HG03060 (cell line): Measurements from ENCODE around the gene ERP44.
"Not testable (repeated sequence)": the region's sequence is repeated elsewhere in the genome, so short reads cannot be mapped to it uniquely, and the experiment has no call there.

Experiments used
- ATAC-seq: cut with Tn5 transposase; IDR thresholded peaks from one replicate; pipeline ENCODE4 v1.9.1; 2021; ENCODE audit warnings: low read depth, moderate number of reproducible peaks; ENCODE audit not compliant: unreplicated experiment

Gene ERP44

DNA sequence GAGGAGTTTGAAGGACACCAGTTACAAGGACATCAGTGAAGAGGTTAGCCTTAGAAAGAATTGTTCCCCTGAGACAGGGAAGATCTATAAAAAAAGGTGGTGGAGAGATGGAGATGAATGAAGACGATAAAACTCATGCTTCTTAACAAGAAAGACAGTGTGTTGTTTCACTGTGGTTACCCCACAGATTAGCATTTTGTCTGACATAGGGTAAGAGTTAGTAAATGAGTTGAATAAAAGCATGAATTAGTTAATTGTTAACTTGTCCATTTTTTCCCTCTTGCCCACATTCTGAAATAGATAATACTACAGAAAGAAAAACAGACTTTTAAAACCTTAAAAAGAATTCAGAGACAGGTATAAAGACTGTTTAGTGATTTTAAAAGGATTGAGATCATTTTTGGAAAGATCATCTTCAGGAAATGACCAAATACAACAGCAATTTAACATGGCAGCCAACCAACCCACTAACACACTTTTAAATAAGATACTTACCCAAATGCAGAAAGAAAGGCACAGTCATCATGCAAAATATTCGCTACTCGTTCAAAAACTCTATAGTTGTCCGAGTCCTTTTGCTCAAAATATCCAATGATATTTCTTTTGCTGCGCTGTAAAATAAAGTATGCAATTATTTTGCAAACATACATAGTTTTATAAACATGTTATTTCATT is 78.5 kb downstream of the ERP44 start:
- ATAC-seq = no peak

DNA sequence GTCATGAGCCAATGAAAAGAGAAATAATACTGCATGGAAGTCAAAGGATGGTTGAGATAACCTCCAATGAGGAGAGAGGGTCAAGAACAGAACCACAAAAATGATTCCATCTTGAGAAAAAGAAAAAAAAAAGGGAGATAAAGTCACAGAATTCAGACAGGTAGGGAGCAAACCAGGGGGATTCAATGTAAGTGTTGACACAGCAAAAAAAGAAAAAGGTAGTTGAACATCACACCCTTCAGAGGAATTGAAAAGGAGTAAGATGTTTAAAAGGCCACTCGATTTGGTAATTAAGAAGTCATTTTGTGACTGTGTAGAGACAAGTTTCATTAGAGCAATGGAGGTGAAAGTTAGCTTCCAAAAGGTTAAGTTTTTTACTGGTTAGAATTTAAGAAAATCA is 79.3 kb downstream of the ERP44 start:
- no peak for ATAC-seq

DNA sequence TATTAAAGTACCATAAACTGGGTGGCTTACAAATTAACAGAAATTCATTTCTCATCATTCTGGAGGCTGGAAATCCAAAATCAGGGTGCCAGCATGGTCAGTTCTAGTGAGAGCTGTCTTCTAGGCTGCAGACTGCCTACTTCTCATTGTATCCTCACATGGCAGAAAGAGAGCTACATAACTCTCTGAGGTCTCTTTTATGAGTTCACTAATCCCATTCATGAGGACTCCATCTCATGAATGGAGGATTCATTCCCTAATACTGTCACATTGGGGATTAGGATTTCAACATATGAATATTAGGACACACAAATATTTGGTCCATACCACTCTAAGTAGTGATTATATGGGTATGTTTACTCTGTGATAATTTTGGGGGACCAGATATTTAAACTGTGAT is 84.0 kb downstream of the ERP44 start:
- no peak for ATAC-seq

DNA sequence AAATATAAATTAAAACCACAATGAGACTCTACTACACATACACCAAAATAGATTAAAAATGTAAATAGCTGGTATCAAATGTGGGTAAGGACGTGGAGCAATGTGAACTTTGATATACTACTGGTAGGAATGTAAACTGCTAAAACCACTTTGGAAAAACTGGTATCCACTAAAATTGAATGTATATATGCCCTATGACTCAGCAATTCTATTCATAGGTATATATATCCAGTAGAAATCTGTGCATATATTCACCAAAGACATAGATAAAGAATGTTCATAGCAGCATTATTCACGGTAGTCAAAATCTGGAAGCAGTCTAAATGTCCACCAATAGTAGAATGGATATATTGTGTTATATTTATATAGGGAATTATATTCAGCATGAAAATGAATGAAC is 85.2 kb downstream of the ERP44 start:
- ATAC-seq = no peak

DNA sequence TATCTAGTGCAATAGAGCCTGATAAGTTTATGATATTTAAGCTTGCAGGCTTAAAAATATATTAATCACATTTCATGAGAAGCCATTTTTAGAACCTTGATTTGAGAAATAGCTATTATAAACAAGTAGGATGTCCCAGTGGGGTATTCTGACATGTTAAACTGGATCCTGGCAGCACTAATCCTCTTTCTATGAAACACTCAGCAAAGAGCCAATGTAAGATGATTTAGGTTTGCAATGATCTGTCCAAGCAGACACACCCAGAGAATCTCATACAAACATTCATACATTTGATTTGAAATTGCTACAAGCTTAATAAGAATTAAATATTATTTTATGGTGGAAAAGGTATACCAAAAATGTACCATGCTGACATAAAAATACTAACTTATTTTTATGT is 86.5 kb downstream of the ERP44 start:
- ATAC-seq = no peak

DNA sequence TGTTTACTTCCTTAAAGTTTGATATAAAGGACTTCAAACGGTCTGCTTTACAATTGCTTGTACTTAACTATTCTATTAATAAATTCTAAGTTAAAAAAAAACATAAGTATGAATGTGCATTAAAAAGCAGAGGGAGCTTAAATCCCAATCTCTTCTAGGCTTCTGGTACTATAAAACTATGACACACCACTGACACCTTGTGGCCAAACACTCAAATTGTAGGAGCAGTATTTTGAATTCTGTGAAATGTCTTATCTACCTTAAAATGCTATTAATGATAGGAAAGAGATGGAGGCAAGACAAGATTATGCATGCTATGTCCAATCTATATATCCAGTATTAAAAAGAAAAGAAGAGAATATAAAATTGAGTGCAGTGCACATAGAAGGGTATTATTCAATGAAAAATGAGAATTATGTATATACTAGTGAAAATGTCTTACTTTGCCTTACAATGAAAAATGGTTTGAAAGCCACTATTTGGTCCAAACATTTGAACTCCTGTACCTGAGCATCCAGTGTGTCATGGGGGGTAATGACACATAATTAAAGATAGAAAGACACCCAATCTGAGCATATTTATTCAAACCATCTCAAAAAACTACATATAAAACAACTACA is 87.6 kb downstream of the ERP44 start:
- ATAC-seq = no peak

DNA sequence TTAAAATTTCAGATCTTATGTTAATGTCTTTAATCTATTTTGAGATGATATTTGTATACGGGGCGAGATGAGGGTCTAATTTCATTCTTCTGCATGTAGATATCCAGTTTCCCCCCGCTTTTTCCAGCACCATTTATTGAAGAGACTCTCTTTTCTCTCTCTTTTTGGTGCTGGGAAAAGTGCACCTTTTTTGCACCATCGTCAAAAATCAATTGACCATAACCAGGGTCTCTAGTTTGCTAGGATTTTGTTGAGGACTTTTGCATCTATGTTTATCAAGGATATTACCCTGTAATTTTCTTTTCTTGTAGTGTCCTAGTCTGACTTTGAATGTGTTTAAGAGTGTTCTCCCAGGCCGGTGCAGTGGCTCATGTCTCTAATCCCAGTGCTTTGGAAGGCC is 99.0 kb downstream of the ERP44 start:
- ATAC-seq = no peak

DNA sequence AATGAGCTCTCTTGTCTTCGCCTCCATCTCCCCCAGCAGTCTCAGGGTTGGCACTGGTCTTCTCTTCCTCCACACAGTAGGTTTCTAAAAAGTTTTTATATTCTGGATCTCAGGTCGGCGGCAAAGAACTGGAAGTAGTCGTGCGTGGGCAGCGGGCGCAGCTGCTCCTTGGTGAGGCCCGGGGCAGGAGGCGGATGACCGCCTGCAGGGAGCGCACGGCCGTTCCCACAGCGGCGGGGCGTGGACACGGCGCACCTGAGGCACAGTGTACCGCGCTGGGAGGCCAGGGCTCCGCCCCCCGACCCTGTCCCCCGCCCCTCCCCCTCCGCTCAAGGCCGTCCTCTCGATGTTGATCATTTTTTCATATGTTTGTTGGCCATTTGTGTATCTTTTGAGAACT is 99.9 kb downstream of the ERP44 start:
- ATAC-seq = no peak

DNA sequence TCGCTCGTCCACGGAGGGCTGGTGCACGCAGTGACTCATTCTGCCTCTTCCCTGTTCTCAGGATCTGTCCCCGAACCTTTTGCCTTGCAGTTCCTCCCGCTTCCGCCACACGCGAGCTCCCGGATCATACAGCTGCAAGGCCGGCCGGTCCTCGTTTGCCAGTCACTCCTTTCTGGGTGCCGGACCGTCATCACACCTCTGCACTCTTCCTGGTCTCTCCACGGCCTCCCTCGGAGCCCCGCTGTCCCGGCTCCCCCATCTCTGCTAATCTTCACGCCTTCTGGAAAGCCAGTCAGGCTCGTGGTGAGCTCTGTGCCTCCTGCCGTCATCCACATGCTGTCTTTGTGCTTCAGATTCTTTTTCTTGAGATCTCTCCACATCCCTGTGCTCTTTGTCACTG is 100.5 kb downstream of the ERP44 start:
- no peak for ATAC-seq

DNA sequence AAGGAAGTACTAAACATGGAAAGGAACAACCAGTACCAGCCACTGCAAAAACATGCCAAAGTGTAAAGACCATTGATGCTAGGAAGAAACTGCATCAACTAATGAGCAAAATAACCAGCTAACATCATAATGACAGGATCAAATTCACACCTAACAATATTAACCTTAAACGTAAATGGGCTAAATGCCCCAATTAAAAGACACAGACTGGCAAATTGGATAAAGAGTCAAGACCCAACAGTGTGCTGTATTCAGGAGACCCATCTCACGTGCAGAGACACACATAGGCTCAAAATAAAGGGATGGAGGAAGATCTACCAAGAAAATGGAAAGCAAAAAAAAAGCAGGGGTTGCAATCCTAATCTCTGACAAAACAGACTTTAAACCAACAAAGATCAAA is 108.3 kb downstream of the ERP44 start:
- ATAC-seq = not testable (repeated sequence)

DNA sequence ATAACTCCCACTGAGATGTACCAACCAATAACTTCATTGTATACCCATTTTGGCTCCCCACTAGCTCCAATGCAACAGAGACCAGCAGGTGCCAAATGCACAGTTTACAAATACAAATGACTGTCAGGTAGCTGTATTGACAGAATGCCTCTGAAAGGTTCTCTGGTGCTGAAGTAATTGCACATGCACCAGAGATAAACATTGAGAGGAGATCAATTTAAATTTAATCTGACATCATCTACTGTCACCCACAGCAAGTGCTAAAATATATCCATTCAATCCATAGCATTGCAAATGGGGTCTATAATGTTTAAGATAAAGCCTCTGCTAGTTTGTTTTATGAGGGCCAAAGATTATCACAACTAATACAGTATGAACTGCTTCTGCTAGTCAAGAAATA is 112.2 kb downstream of the ERP44 start:
- no peak for ATAC-seq

DNA sequence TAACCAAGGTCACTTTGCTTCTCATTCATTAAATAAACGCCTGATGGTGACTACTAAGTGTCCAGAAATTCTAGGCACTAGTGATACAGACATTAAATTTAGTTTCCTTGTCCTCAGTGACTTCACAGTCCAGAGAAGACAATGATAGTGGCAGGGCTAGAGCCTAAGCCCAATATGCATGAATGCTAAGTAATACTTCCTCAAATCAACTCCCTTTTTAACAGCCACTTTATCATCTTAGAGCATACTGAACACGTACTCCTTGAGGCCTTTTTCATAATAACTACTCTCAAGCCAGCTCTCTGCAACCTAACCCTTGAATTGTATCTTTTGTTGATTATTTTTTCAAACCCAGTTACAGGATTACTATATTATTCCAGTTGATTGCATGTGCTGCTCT is 118.2 kb downstream of the ERP44 start:
- ATAC-seq = no peak

DNA sequence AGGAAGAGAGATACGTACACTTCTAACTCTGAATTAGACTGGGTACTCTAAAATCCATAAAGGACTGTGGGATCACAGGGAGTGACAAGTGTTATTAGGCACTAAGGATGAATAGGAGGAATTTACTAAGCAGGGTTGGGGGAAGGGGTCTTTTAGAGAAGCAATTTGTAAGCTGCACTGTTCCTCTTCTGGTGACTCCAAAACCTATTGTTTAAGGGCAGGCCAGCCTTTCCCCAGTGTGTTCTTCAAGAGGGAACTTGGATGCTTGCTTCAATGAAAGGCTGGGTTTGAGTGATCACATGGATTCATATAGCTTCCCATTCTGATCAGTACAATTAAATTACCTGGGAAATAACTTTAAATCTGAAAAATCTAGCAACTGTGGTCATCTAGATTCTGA is 120.6 kb downstream of the ERP44 start:
- no peak for ATAC-seq

DNA sequence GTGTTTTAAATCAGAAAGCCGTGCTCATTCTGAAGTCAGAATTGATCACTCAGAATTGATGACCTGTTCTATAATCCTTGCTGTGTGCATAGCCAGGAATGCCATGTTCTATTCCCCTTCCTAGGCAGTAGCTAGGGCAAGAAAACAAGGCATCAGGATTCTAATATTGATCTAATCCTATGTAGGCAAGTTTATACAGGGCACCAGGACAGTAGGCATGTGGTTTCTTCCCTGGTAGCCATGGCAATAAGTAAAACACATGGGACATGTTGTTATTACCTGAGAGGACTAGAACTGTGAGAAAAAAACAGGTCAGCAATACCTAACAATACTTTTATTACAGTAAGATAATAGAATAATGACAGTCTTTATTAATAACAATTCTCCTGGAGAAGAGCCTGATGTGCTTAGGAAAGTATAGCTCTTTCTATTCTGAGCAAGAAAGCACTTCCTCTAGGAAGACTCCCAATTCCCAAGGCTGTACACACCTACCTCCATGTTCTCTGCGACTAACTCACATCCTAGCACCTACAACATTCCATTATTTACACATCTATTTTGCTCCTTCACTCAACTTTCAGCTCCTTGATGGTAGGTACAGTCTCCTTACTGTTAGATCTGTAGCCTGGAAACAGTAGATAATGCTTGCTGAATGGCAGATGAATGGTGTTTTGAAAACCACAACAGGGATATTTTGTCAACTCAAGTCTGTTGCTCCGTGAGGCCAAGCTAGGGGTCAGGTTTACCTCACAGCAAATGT is 121.6 kb downstream of the ERP44 start:
- no peak for ATAC-seq

DNA sequence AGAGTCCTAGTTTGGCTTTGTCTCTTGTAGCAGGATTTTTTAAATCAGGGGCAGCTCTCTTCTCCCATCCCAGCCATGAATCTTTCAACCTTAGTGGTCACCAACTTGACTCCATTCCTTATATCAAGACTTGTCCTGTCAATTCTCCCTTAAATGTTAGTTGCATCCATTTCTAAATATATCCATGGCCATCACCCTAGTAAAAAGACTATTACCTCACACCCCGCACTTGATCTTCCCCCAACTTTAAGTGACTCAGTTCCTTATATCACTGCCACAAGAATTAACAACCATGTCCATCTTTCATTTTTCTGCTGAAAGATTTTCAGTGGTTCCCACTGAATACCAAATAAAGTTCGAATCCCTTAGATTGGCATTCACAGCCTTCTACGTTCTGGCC is 125.3 kb downstream of the ERP44 start:
- ATAC-seq = no peak

DNA sequence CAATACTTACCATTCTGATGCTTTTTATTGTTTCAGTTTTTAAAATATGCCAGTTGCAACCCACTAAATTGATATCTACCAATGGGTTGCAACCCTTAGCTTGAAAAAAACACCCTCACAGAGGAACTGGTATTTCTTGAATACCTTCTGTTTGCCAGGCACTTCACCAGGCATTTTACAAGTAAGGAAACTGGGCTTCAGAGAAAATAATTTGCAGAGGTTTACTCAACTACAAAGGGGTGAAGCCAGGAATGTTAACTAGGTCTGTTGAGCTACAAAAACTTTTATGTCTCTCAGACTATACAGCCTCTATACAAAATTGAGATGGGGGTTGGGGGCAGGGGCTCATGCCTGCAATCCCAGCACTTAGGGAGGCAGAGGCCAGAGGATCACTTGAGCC is 127.4 kb downstream of the ERP44 start:
- ATAC-seq = no peak

DNA sequence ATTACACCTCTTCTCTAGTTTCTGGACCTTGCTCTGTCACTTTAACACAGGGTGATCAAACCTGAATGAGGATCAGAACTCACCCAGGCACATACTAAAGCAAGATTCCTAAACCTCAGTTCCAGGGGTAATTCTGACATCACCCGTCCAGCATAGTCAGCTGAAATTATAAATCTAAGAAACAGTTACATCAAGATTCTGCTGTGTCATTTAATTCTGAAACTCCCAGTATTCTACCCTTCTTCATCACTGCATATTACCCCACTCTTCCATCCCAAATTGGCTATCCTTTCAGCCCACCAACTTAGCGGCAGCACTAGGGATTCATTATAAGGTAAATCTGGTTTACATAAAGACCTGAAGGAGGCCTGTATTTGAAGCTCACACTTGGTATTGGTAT is 128.3 kb downstream of the ERP44 start:
- no peak for ATAC-seq

DNA sequence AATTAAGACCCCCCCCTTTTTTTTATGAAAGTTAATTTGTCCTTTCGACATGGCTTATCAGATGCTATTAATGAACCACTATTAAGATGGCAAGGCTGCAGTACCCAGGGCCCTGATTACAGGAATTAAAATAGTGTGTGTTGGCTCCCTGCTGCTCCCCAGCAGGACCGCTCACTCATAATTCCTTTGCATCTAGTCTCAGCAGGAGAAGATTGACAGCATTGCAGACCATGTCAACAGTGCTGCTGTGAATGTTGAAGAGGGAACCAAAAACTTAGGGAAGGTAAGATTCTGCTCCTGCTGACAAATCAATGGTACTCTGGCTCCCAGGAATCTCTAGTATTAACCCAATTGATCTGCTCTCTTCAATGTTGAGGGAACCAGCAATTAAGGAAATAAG is 131.3 kb downstream of the ERP44 start:
- no peak for ATAC-seq

DNA sequence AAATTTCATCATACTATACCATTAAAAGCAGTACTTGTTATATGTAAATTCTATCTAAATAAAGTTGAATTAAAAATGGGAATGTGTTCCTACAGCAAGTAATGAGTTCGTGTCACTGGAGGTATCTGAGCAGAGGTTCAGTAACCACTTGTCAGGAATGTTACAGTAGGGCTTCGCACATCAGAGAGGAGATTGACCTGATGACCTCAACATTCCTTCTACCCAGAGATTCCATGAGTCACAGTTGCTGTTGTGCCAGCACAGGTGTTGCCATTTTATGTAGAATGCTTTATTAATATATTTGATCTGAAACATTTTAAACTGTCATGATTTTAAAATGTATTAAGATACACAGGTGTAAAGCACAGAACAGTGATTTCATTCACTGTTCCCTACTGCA is 132.1 kb downstream of the ERP44 start:
- no peak for ATAC-seq

DNA sequence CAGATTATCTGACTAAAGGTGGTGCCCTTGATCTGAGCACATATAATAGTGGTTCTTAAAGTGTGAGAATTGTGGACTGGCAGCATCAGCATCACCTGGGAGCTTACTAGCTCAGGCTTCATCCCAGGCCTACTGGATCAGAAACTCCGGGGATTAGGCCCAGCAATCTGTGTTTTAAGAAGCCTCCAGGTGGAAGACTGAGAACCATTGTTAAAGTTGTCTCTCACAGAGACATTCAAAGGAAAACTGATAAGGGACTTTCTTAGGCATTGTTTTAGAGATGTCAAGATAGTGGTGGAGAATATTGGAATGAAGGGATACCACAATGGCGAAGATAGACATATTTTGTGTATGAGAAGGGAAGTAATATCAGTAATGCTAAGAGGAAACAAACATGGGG is 132.8 kb downstream of the ERP44 start:
- ATAC-seq = no peak

DNA sequence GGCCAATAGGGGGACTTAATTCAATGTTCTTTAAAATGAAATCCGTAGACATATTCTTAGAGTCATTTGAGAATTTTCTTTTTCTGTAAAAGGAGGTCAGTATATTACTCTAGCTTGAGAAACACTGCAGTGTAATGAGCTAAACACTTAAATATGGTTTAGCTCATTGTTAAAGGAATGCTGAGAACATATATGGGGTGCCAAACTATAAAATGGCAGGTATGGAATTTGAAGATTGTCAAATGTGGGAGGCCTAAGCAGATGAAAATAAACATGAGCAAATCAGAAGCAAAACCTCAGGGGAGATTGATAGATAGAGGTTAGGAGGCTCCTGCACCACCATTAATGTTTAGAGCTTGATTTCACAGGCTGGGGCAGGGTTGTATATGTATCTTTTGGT is 134.5 kb downstream of the ERP44 start:
- ATAC-seq = no peak

DNA sequence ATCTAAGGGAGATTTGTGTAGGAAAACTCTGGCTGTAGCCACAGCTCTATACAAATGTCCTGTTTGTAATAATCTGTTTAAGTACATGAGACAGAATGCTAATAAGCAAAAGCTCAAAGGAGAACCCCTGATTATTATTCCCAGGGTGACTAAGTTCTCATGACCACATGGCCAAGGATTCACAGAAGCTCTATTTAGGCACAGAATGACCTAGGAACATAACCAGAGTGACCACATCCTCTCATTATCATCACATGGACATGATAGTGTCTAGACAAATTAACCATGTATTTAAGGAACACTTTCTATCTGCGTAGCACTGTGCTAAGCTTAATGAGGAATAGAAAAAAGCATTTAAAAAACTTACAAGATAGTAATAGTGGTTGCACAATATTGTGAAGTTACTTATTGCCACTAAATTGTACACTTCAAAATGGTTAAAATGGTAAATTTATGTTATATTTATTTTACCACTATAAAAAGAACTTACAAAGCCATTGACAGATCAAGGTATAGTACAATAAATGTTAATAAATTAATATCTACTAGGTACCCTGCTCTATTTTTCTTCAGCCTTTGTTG is 136.0 kb downstream of the ERP44 start:
- no peak for ATAC-seq
